GM12874 (cell line): ENCODE data around the gene COL4A4.

Experiments
- CTCF ChIP-seq: IDR thresholded peaks from 2 replicates; pipeline ENCODE4 v1.5.1; 2011; ENCODE audit warnings: low read depth, mild to moderate bottlenecking, control low read depth, low read length, moderate library complexity; ENCODE audit not compliant: insufficient read depth

Gene COL4A4

GRCh38 chr2:227160164-227160563, 3.8 kb downstream of the COL4A4 start:
- no peak for TF ChIP-seq CTCF

GRCh38 chr2:227154986-227155774, 8.8 kb downstream of the COL4A4 start:
- TF ChIP-seq CTCF = no peak

GRCh38 chr2:227153758-227154486, 10.1 kb downstream of the COL4A4 start:
- no peak for TF ChIP-seq CTCF

- no peak for TF ChIP-seq CTCF
Observed at GRCh38 chr2:227153307-227153706, 10.7 kb downstream of the COL4A4 start.

- TF ChIP-seq CTCF = no peak
Observed at GRCh38 chr2:227152093-227152766, 11.8 kb downstream of the COL4A4 start.

GRCh38 chr2:227150222-227150936, 13.6 kb downstream of the COL4A4 start:
- TF ChIP-seq CTCF = no peak

GRCh38 chr2:227148106-227148505, 15.9 kb downstream of the COL4A4 start:
- no peak for TF ChIP-seq CTCF
